Large intestine (tissue), 3 donors: ENCODE results near the gene ABCG1. TPM values are rescaled to one million over a fixed set of nuclear protein-coding genes. Genes with fewer than 3 reads are reported as not detected.

Experiments
- DNase-seq, 2 donors: peaks; one replicate each; pipeline versions ENCODE4 v3.0.0 to v3.0.0-alpha.2; 2013
- H3K27ac ChIP-seq: one replicate; pipeline ENCODE4 v1.5.1; 2013; ENCODE audit warnings: low read length
- H3K27me3 ChIP-seq: 2 replicates; pipeline ENCODE4 v1.6.1; 2013; ENCODE audit warnings: low read length; ENCODE audit not compliant: control insufficient read depth, insufficient read depth
- H3K36me3 ChIP-seq: 2 replicates; pipeline ENCODE4 v1.6.1; 2013; ENCODE audit warnings: low read length; ENCODE audit not compliant: control insufficient read depth, insufficient read depth
- H3K4me1 ChIP-seq: one replicate; pipeline ENCODE4 v1.6.1; 2013; ENCODE audit warnings: low read length; ENCODE audit not compliant: control insufficient read depth, insufficient read depth
- H3K4me3 ChIP-seq: one replicate; pipeline ENCODE4 v1.5.1; 2013; ENCODE audit warnings: low read length
- H3K9me3 ChIP-seq: one replicate; pipeline ENCODE4 v1.6.1; 2013; ENCODE audit warnings: mild to moderate bottlenecking, low read depth, low read length, moderate library complexity; ENCODE audit not compliant: control insufficient read depth
- WGBS: methylation state at CpG from one replicate; pipeline ENCODE4 v1.1.5; 2013; ENCODE audit warnings: low lambda C conversion rate; ENCODE audit not compliant: insufficient coverage; 5-methylcytosine and 5-hydroxymethylcytosine counted together
- polyA plus RNA-seq: library from polyadenylated mRNA; unstranded; fragments of 120-200 nt; gene quantifications from one replicate; pipeline ENCODE4 v1.2.1, GENCODE V29; 2013

The ABCG1 gene
- polyA plus RNA-seq, 1 donor: 6.4 TPM

- no peak for DNase-seq
- Histone ChIP-seq H3K27me3 (no peaks in the 10 kb centered on the region), H3K36me3 (no peaks in the 10 kb centered on the region), H3K4me3 (no peak overlapping the region), H3K9me3 (no peaks in the 10 kb centered on the region), H3K4me1 (no peaks in the 10 kb centered on the region), H3K27ac (no peak overlapping the region)
- WGBS: no CpG with 5 or more reads among the region's 12 CpGs
Observed at GRCh38 chr21:42282715-42283114, 63.8 kb downstream of the ABCG1 start.

- Histone ChIP-seq H3K4me3 (no peak overlapping the region), H3K4me1 (no peaks in the 10 kb centered on the region), H3K36me3 (peaks cover 5% of the 10 kb centered on the region), H3K27ac (no peak overlapping the region), H3K9me3 (no peaks in the 10 kb centered on the region), H3K27me3 (no peaks in the 10 kb centered on the region)
- no CpG with 5 or more reads among the region's 13 CpGs for WGBS
- no peak for DNase-seq
Observed at GRCh38 chr21:42285569-42286245, 66.8 kb downstream of the ABCG1 start.

- H3K27ac ChIP-seq: no peak overlapping the region
- H3K4me1 ChIP-seq: no peaks in the 10 kb centered on the region
- 100% methylated on average over 1 of the region's 12 CpGs for WGBS
- H3K9me3 ChIP-seq: no peaks in the 10 kb centered on the region
- DNase-seq: no peak
- no peaks in the 10 kb centered on the region for H3K27me3 ChIP-seq
- H3K4me3 ChIP-seq: no peak overlapping the region
- H3K36me3 ChIP-seq: peaks cover 5% of the 10 kb centered on the region
Observed at GRCh38 chr21:42286416-42286815, 67.5 kb downstream of the ABCG1 start.

- Histone ChIP-seq H3K4me3 (no peak overlapping the region), H3K4me1 (no peaks in the 10 kb centered on the region), H3K27me3 (no peaks in the 10 kb centered on the region), H3K36me3 (peaks cover 5% of the 10 kb centered on the region), H3K27ac (no peak overlapping the region), H3K9me3 (no peaks in the 10 kb centered on the region)
- WGBS: no CpG with 5 or more reads among the region's 36 CpGs
- no peak for DNase-seq
Observed at GRCh38 chr21:42287193-42288083, 68.5 kb downstream of the ABCG1 start.

- Histone ChIP-seq H3K4me1 (no peaks in the 10 kb centered on the region), H3K27ac (no peak overlapping the region), H3K36me3 (peaks cover 5% of the 10 kb centered on the region), H3K27me3 (no peaks in the 10 kb centered on the region), H3K9me3 (peaks cover 14% of the 10 kb centered on the region), H3K4me3 (no peak overlapping the region)
- no CpG with 5 or more reads among the region's 5 CpGs for WGBS
- no peak for DNase-seq
Observed at GRCh38 chr21:42288962-42289361, 70.0 kb downstream of the ABCG1 start.

GRCh38 chr21:42289926-42290325, 71.0 kb downstream of the ABCG1 start:
- no peak for DNase-seq
- Histone ChIP-seq H3K27ac (no peak overlapping the region), H3K4me1 (no peaks in the 10 kb centered on the region), H3K9me3 (peaks cover 15% of the 10 kb centered on the region), H3K36me3 (peaks cover 5% of the 10 kb centered on the region), H3K27me3 (no peaks in the 10 kb centered on the region), H3K4me3 (no peak overlapping the region)
- WGBS: no CpG with 5 or more reads among the region's 18 CpGs

- H3K36me3 ChIP-seq: peaks cover 5% of the 10 kb centered on the region
- WGBS: no CpG with 5 or more reads among the region's 3 CpGs
- DNase-seq: no peak
Observed at GRCh38 chr21:42290505-42290904, 71.6 kb downstream of the ABCG1 start.

GRCh38 chr21:42291003-42291750, 72.2 kb downstream of the ABCG1 start:
- Histone ChIP-seq H3K27me3 (peaks cover under 1% of the 10 kb centered on the region), H3K36me3 (peaks cover 6% of the 10 kb centered on the region), H3K4me1 (no peaks in the 10 kb centered on the region), H3K4me3 (no peak overlapping the region), H3K27ac (no peak overlapping the region), H3K9me3 (peaks cover 15% of the 10 kb centered on the region)
- WGBS: no CpG with 5 or more reads among the region's 35 CpGs
- DNase-seq: no peak

More at GRCh38 chr21:42290505-42290904, 71.6 kb downstream of the ABCG1 start:
- H3K27me3 ChIP-seq: no peaks in the 10 kb centered on the region
- no peaks in the 10 kb centered on the region for H3K4me1 ChIP-seq
- no peak overlapping the region for H3K4me3 ChIP-seq
- peaks cover 15% of the 10 kb centered on the region for H3K9me3 ChIP-seq
- H3K27ac ChIP-seq: no peak overlapping the region

- no peak for DNase-seq
- Histone ChIP-seq H3K9me3 (peaks cover 15% of the 10 kb centered on the region), H3K4me1 (no peaks in the 10 kb centered on the region), H3K36me3 (peaks cover 6% of the 10 kb centered on the region), H3K27ac (no peak overlapping the region), H3K4me3 (no peak overlapping the region), H3K27me3 (peaks cover 2% of the 10 kb centered on the region)
- WGBS: no CpG with 5 or more reads among the region's 22 CpGs
Observed at GRCh38 chr21:42291751-42292562, 73.0 kb downstream of the ABCG1 start.
